H9 (cell line): Measurements from ENCODE around the gene TRAF2. TPM values are rescaled to one million over a fixed set of nuclear protein-coding genes. Genes with fewer than 3 reads are reported as not detected.
A peak's percentile ranks its signal among the peaks of the same experiment; 100 is the strongest.

ENCODE experiments used
- DNase-seq: peaks from one replicate; pipeline ENCODE4 v3.0.0-alpha.2; 2017
- H2AFZ ChIP-seq: one replicate; pipeline ENCODE4 v1.6.1; 2013; ENCODE audit warnings: mild to moderate bottlenecking, low read length, control low read depth, moderate library complexity
- H2AK5ac ChIP-seq: 2 replicates; pipeline ENCODE4 v1.6.1; 2013; ENCODE audit warnings: low read length, control low read depth, mixed read lengths; ENCODE audit not compliant: insufficient read length
- H2BK120ac ChIP-seq: one replicate; pipeline ENCODE4 v1.6.1; 2013; ENCODE audit warnings: low read depth, mild to moderate bottlenecking, low read length, control low read depth, inconsistent platforms; ENCODE audit not compliant: poor library complexity, severe bottlenecking
- H2BK12ac ChIP-seq: 2 replicates; pipeline ENCODE4 v1.6.1; 2013; ENCODE audit warnings: low read length, control low read depth, mixed read lengths, low read depth; ENCODE audit not compliant: insufficient read length
- H2BK15ac ChIP-seq: 2 replicates; pipeline ENCODE4 v1.6.1; 2013; ENCODE audit warnings: low read depth, low read length, control low read depth
- H2BK20ac ChIP-seq: one replicate; pipeline ENCODE4 v1.6.1; 2013; ENCODE audit warnings: low read depth, mild to moderate bottlenecking, low read length, control low read depth, inconsistent platforms; ENCODE audit not compliant: poor library complexity, severe bottlenecking
- H2BK5ac ChIP-seq: 2 replicates; pipeline ENCODE4 v1.6.1; 2013; ENCODE audit warnings: low read length, control low read depth, mixed read lengths; ENCODE audit not compliant: insufficient read length
- H3K14ac ChIP-seq: 2 replicates; pipeline ENCODE4 v1.6.1; 2013; ENCODE audit warnings: low read length, control low read depth; ENCODE audit not compliant: insufficient read depth
- H3K18ac ChIP-seq: 2 replicates; pipeline ENCODE4 v1.6.1; 2013; ENCODE audit warnings: low read depth, mild to moderate bottlenecking, mixed read lengths, low read length, control low read depth; ENCODE audit not compliant: insufficient read length
- H3K23ac ChIP-seq: 2 replicates; pipeline ENCODE4 v1.6.1; 2013; ENCODE audit warnings: low read length, control low read depth, mixed read lengths, low read depth; ENCODE audit not compliant: insufficient read length
- H3K23me2 ChIP-seq: 2 replicates; pipeline ENCODE4 v1.6.1; 2013; ENCODE audit warnings: low read depth, mild to moderate bottlenecking, mixed read lengths, low read length, control low read depth; ENCODE audit not compliant: insufficient read length, poor library complexity, severe bottlenecking
- H3K27ac ChIP-seq: 2 replicates; pipeline ENCODE4 v1.5.1; 2013; ENCODE audit warnings: low read length, control low read depth, mixed read lengths, low read depth; ENCODE audit not compliant: insufficient read length
- H3K27me3 ChIP-seq: 2 replicates; pipeline ENCODE4 v1.6.1; 2013; ENCODE audit warnings: low read length, control low read depth, inconsistent platforms; ENCODE audit not compliant: insufficient read depth
- H3K4ac ChIP-seq: 2 replicates; pipeline ENCODE4 v1.6.1; 2013; ENCODE audit warnings: low read depth, mild to moderate bottlenecking, control low read depth, inconsistent platforms, low read length, moderate library complexity
- H3K4me1 ChIP-seq: 2 replicates; pipeline ENCODE4 v1.6.1; 2013; ENCODE audit warnings: low read length, control low read depth, inconsistent platforms; ENCODE audit not compliant: insufficient read depth
- H3K4me2 ChIP-seq: 2 replicates; pipeline ENCODE4 v1.6.1; 2013; ENCODE audit warnings: low read length, control low read depth, mixed read lengths; ENCODE audit not compliant: insufficient read length, insufficient read depth
- H3K56ac ChIP-seq: 2 replicates; pipeline ENCODE4 v1.6.1; 2013; ENCODE audit warnings: low read depth, mild to moderate bottlenecking, mixed read lengths, low read length, control low read depth; ENCODE audit not compliant: insufficient read length
- H3K79me1 ChIP-seq: 2 replicates; pipeline ENCODE4 v1.6.1; 2013; ENCODE audit warnings: low read depth, mild to moderate bottlenecking, moderate library complexity, low read length, control low read depth, inconsistent platforms; ENCODE audit not compliant: insufficient read depth, poor library complexity, severe bottlenecking
- H3K79me2 ChIP-seq: 2 replicates; pipeline ENCODE4 v1.6.1; 2013; ENCODE audit warnings: low read length, control low read depth, inconsistent platforms; ENCODE audit not compliant: insufficient read depth
- H3K9ac ChIP-seq: 2 replicates; pipeline ENCODE4 v1.6.1; 2013; ENCODE audit warnings: low read length, control low read depth, mixed read lengths; ENCODE audit not compliant: insufficient read length; ENCODE audit errors: extremely low read depth
- H3K9me3 ChIP-seq: one replicate; pipeline ENCODE4 v1.6.1; 2013; ENCODE audit warnings: low read depth, low read length, inconsistent platforms; ENCODE audit not compliant: control insufficient read depth
- H3T11ph ChIP-seq: one replicate; pipeline ENCODE4 v1.6.1; 2013; ENCODE audit warnings: mild to moderate bottlenecking, low read length, control low read depth, inconsistent platforms
- H4K20me1 ChIP-seq: one replicate; pipeline ENCODE4 v1.6.1; 2013; ENCODE audit not compliant: control insufficient read depth, insufficient read length, insufficient read depth
- H4K5ac ChIP-seq: 2 replicates; pipeline ENCODE4 v1.6.1; 2013; ENCODE audit warnings: low read depth, mild to moderate bottlenecking, mixed read lengths, low read length, control low read depth; ENCODE audit not compliant: insufficient read length
- H4K8ac ChIP-seq: replicated peaks from 2 replicates; pipeline ENCODE4 v1.6.1; 2013; ENCODE audit warnings: low read length, control low read depth, mixed read lengths, low read depth; ENCODE audit not compliant: insufficient read length
- H4K91ac ChIP-seq: 2 replicates; pipeline ENCODE4 v1.6.1; 2013; ENCODE audit warnings: low read depth, mild to moderate bottlenecking, moderate library complexity, mixed read lengths, low read length, control low read depth; ENCODE audit not compliant: insufficient read length
- H3K27ac Mint-ChIP-seq, 3 experiments: 2 replicates in 2 of 3; 3 replicates in 1 of 3; pipeline ENCODE4 v1.8.0; 2020 to 2021; ENCODE audit warnings: mixed read lengths in 3 of 3, mild to moderate bottlenecking in 1 of 3, moderate library complexity in 1 of 3
- H3K27me3 Mint-ChIP-seq: 2 replicates; pipeline ENCODE4 v1.8.0; 2021; ENCODE audit warnings: low read depth, mild to moderate bottlenecking, moderate library complexity, mixed read lengths
- H3K36me3 Mint-ChIP-seq, 3 experiments: 2 replicates in 2 of 3; 3 replicates in 1 of 3; pipeline ENCODE4 v1.8.0; 2020 to 2021; ENCODE audit warnings: low read depth in 3 of 3, mixed read lengths in 3 of 3; ENCODE audit not compliant: insufficient read depth in 1 of 3
- H3K4me1 Mint-ChIP-seq, 2 experiments: 2 replicates each; pipeline ENCODE4 v1.8.0; 2020; ENCODE audit warnings: mixed read lengths in 2 of 2
- H3K4me3 Mint-ChIP-seq, 2 experiments: 2 replicates in 1 of 2; 3 replicates in 1 of 2; pipeline ENCODE4 v1.8.0; 2020 to 2021; ENCODE audit warnings: mild to moderate bottlenecking in 2 of 2, mixed read lengths in 2 of 2, moderate library complexity in 1 of 2
- H3K9me3 Mint-ChIP-seq, 2 experiments: 2 replicates in 1 of 2; 3 replicates in 1 of 2; pipeline ENCODE4 v1.8.0; 2020; ENCODE audit warnings: mild to moderate bottlenecking in 2 of 2, mixed read lengths in 2 of 2, moderate library complexity in 1 of 2
- WGBS: extraction: QIAGEN DNeasy Blood & Tissue Kit; methylation state at CpG from one replicate; pipeline ENCODE4 v1.1.7; 2013; ENCODE audit warnings: missing lambda C conversion rate, low lambda C conversion rate, mixed read lengths; ENCODE audit not compliant: insufficient read length; ENCODE audit errors: extremely low coverage; 5-methylcytosine and 5-hydroxymethylcytosine counted together
- total RNA-seq: library from RNA; stranded (reverse); gene quantifications from 2 replicates; pipeline ENCODE4 v1.2.1, GENCODE V29; 2021
- TF ChIP-seq, protein P1 (sequence below): fragments of 200-600 bp; sonication (generic); conservative IDR thresholded peaks from 3 replicates; pipeline ENCODE4 v1.8.0; 2021; ENCODE audit warnings: antibody characterized with exemption, mild to moderate bottlenecking

The TRAF2 gene
- total RNA-seq, 1 experiment from 2014 or later, result 48.8 TPM

DNA sequence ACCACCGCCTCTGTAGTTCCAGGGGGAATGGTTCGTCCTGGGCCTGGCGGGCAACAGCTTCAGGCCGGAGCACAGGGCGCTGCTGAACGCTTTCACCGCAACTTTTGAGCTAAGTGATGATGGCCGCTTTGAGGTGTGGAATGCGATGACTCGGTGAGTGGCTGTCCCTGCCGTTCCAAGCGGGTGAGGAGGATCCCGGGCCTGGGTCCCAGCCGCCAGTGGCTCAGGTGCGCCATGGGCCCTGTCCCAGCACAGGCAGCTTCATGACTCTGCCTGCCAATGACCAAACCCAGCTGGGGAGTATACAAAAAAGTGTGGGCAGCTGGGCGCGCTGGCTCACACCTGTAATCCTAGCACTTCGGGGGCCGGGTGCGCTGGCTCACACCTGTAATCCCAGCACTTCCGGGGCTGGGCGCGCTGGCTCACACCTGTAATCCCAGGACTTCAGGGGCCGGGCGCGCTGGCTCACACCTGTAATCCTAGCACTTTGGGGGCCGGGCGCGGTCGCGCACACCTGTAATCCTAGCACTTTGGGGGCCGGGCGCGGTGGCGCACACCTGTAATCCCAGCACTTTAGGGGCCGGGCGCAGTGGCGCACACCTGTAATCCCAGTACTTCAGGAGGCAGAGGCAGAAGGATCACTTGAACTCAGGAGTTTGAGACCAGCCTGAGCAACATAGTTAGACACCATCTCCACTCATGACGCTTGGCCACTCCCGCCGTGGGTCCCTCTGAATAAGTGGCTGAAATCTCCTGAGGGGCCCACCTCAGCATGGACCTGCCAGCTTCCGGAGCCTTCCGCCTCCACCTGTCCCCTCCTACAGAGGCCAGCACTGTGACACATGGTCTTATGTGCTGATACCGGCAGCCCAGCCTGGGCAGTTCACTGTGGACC, 66.8 kb downstream of the TRAF2 start:
- Mint-ChIP-seq H3K27me3 (peaks cover 6% of the 10 kb centered on the region; the same call in 1 of the 2 replicates), H3K36me3 (no peaks in the 10 kb centered on the region; a peak in 1 of 7 replicates), H3K27ac (no peak overlapping the region), H3K4me3 (peak overlapping the region in 1 of 2 experiments; percentile 35; a peak in 1 of 5 replicates), H3K4me1 (peaks cover 2 to 3% of the 10 kb centered on the region in 2 experiments), H3K9me3 (peaks cover 6% of the 10 kb centered on the region in 2 experiments; a peak in 4 of 5 replicates)
- H3K18ac ChIP-seq, result no peak overlapping the region
- no peak overlapping the region for H2BK15ac ChIP-seq
- peaks cover 5% of the 10 kb centered on the region for H3K23me2 ChIP-seq
- no peaks in the 10 kb centered on the region for H3K79me2 ChIP-seq
- no peaks in the 10 kb centered on the region for H3K4me1 ChIP-seq
- H3K9ac ChIP-seq, result no peak overlapping the region
- TF ChIP-seq, protein P1, sequence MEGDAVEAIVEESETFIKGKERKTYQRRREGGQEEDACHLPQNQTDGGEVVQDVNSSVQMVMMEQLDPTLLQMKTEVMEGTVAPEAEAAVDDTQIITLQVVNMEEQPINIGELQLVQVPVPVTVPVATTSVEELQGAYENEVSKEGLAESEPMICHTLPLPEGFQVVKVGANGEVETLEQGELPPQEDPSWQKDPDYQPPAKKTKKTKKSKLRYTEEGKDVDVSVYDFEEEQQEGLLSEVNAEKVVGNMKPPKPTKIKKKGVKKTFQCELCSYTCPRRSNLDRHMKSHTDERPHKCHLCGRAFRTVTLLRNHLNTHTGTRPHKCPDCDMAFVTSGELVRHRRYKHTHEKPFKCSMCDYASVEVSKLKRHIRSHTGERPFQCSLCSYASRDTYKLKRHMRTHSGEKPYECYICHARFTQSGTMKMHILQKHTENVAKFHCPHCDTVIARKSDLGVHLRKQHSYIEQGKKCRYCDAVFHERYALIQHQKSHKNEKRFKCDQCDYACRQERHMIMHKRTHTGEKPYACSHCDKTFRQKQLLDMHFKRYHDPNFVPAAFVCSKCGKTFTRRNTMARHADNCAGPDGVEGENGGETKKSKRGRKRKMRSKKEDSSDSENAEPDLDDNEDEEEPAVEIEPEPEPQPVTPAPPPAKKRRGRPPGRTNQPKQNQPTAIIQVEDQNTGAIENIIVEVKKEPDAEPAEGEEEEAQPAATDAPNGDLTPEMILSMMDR, result no peak
- no peak overlapping the region for H3K4me2 ChIP-seq
- H4K20me1 ChIP-seq, result peaks cover 2% of the 10 kb centered on the region
- H3T11ph ChIP-seq, result no peak overlapping the region
- H3K56ac ChIP-seq, result no peak overlapping the region
- H3K4ac ChIP-seq, result no peak overlapping the region
- H2BK20ac ChIP-seq, result no peak overlapping the region
- H2AFZ ChIP-seq, result no peak overlapping the region
- no peaks in the 10 kb centered on the region for H3K27me3 ChIP-seq
- H2BK5ac ChIP-seq, result no peak overlapping the region
- H3K23ac ChIP-seq, result no peak overlapping the region
- no peak overlapping the region for H3K14ac ChIP-seq
- H4K91ac ChIP-seq, result no peak overlapping the region
- no peak overlapping the region for H2AK5ac ChIP-seq
- WGBS, result no CpG with 5 or more reads among the region's 44 CpGs
- H3K9me3 ChIP-seq, result no peaks in the 10 kb centered on the region
- no peak overlapping the region for H3K27ac ChIP-seq
- no peak for DNase-seq
- H4K5ac ChIP-seq, result no peak overlapping the region
- H2BK120ac ChIP-seq, result no peak overlapping the region
- H4K8ac ChIP-seq, result no peak overlapping the region
- H2BK12ac ChIP-seq, result no peak overlapping the region
- no peaks in the 10 kb centered on the region for H3K79me1 ChIP-seq
